Measurements from ENCODE around the gene AKR1C8.

Gene AKR1C8

GRCh38 chr10:5107860-5108526 lies 77.0 kb downstream of the AKR1C8 start:
- no peak for DNase-seq

GRCh38 chr10:5106553-5106952 lies 78.4 kb downstream of the AKR1C8 start:
- no peak for DNase-seq

- no peak for DNase-seq
Observed at GRCh38 chr10:5105626-5106025, 79.3 kb downstream of the AKR1C8 start.
